Central memory CD8-positive, alpha-beta T cell (primary cell): ENCODE measurements around the gene GON4L.
"Not testable (repeated sequence)": the region's sequence is repeated elsewhere in the genome, so short reads cannot be mapped to it uniquely, and the experiment has no call there.

Source experiments
- ATAC-seq: fragments of 150-1000 bp; cut with Tn5 transposase; replicated peaks from 2 replicates; pipeline ENCODE4 v1.10.0; 2022; ENCODE audit warnings: mild to moderate bottlenecking, moderate FRiP score, moderate number of reproducible peaks; ENCODE audit not compliant: poor library complexity, severe bottlenecking; ENCODE audit errors: extremely low read depth
- DNase-seq, 2 donors: peaks; one replicate each; pipeline ENCODE4 v3.0.0; 2021; ENCODE audit warnings: low spot score in 2 of 2
- H3K27ac Mint-ChIP-seq: one replicate; pipeline ENCODE4 v1.8.0; 2022; ENCODE audit warnings: low read depth, mild to moderate bottlenecking, moderate library complexity, mixed read lengths
- H3K27me3 Mint-ChIP-seq: one replicate; pipeline ENCODE4 v1.8.0; 2022; ENCODE audit warnings: mixed read lengths
- H3K36me3 Mint-ChIP-seq: one replicate; pipeline ENCODE4 v1.8.0; 2022; ENCODE audit warnings: mild to moderate bottlenecking, moderate library complexity, mixed read lengths; ENCODE audit not compliant: insufficient read depth
- H3K4me1 Mint-ChIP-seq: one replicate; pipeline ENCODE4 v1.8.0; 2022; ENCODE audit warnings: mixed read lengths
- H3K4me3 Mint-ChIP-seq: one replicate; pipeline ENCODE4 v1.8.0; 2022; ENCODE audit warnings: mild to moderate bottlenecking, moderate library complexity, mixed read lengths
- H3K9me3 Mint-ChIP-seq: one replicate; pipeline ENCODE4 v1.8.0; 2022; ENCODE audit warnings: mixed read lengths

Gene GON4L

GRCh38 chr1:155856975-155857930 is at the start of gene GON4L:
Gene GON4L (minus strand): TSS chr1:155857214. CDS start chr1:155853780, 3,434 bp downstream.
- DNase-seq: peak; percentile 71 to 83
- Mint-ChIP-seq H3K27me3 (no peaks in the 10 kb centered on the region), H3K4me3 (peak within 1 kb of the TSS; percentile 95), H3K27ac (peak within 1 kb of the TSS; percentile 91), H3K36me3 (peaks cover 34% of the 10 kb centered on the region), H3K9me3 (no peaks in the 10 kb centered on the region), H3K4me1 (peaks cover 63% of the 10 kb centered on the region)
- peak; percentile 44 for ATAC-seq

DNA sequence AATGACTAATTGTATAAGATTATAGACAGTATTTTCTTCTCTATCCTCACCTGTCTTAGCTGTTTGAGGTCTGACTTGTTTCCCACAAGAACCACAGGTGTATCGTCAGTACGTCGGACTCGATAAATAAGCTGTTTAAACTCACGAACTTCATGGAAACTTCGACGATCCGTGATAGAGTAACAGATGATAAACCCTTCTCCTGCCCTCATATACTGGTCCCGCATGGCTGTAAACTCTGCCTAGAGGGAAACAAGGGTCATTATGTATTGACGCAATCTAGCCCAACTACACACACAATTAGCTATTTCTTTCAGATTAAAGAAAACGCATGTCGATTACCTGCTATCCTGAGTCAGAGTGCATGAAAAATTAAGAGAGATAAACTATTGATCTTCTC is 47.2 kb upstream of the GON4L start:
- H3K4me3 Mint-ChIP-seq: no peak overlapping the region
- peaks cover 80% of the 10 kb centered on the region for H3K36me3 Mint-ChIP-seq
- no peak overlapping the region for H3K27ac Mint-ChIP-seq
- DNase-seq (no peak), ATAC-seq (no peak)
- no peaks in the 10 kb centered on the region for H3K27me3 Mint-ChIP-seq
- H3K4me1 Mint-ChIP-seq: peaks cover 5% of the 10 kb centered on the region
- H3K9me3 Mint-ChIP-seq: no peaks in the 10 kb centered on the region

GRCh38 chr1:155900161-155900560 is 43.1 kb upstream of the GON4L start:
- Mint-ChIP-seq H3K27me3 (no peaks in the 10 kb centered on the region), H3K36me3 (peaks cover 64% of the 10 kb centered on the region), H3K9me3 (no peaks in the 10 kb centered on the region), H3K27ac (no peak overlapping the region), H3K4me1 (peaks cover 5% of the 10 kb centered on the region), H3K4me3 (no peak overlapping the region)
- no peak for DNase-seq
- ATAC-seq: no peak

DNA sequence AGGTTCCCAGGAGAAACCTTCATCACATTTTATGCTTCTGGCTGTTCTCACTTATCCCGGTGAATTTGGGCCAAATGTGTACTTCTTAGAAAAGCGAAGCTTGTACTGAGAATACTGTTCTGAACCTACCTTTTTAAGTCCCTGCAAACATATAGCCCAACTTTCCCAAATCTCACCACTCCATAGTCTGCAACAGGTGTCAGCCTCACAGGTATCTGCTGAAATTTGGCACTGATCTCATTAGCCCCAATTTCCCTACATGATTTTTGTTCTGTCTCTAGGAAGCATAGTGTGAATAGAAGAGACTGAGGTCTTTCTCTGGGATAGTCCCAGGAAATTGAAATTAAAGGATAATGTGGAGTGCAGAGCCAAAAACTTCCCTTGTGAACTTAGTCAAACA is 42.7 kb upstream of the GON4L start:
- H3K4me3 Mint-ChIP-seq: no peak overlapping the region
- H3K9me3 Mint-ChIP-seq: no peaks in the 10 kb centered on the region
- H3K27me3 Mint-ChIP-seq: no peaks in the 10 kb centered on the region
- peaks cover 60% of the 10 kb centered on the region for H3K36me3 Mint-ChIP-seq
- peaks cover 4% of the 10 kb centered on the region for H3K4me1 Mint-ChIP-seq
- H3K27ac Mint-ChIP-seq: no peak overlapping the region
- DNase-seq (no peak), ATAC-seq (no peak)

DNA sequence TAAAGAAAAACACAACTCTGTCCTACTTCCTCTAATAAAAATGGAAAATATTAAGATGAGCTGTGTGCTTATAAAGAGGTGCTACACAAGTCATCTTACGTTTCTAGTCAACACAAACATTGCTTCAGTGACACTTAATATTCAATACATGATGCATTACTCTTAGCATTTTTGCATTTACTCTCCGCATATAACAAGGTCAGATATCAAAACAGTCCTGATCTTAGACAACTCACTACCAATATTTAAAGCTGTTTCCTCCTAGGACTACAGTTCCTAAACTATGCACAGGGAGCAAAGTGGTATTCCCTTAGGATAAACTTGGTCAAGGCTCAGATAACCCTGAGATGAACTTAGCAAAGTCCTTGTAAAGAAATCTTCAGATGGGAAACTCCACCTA is 41.9 kb upstream of the GON4L start:
- Mint-ChIP-seq H3K9me3 (no peaks in the 10 kb centered on the region), H3K27me3 (no peaks in the 10 kb centered on the region), H3K4me3 (no peak overlapping the region), H3K27ac (no peak overlapping the region), H3K36me3 (peaks cover 52% of the 10 kb centered on the region), H3K4me1 (peaks cover under 1% of the 10 kb centered on the region)
- DNase-seq (no peak), ATAC-seq (no peak)

DNA sequence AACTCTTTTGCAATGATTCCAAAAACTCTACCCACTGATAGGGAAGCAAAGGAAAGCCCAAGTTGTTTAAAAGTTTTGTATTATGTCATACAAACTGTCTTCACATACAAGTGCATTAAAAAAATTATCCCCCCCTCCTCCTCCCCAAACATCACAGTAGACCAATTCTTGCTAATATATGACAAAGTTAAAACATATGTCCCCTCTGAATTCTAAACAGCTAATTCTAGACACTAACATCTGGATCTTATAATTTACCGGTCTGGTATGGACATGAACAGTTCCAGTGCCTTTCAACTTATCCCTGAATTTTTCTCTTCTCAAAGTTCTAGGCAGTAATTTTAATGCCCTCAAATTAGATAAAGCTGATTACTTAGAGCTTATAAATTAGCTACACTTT is 40.7 kb upstream of the GON4L start:
- Mint-ChIP-seq H3K4me3 (no peak overlapping the region), H3K27ac (no peak overlapping the region), H3K27me3 (no peaks in the 10 kb centered on the region), H3K36me3 (peaks cover 42% of the 10 kb centered on the region), H3K4me1 (peaks cover 11% of the 10 kb centered on the region), H3K9me3 (no peaks in the 10 kb centered on the region)
- DNase-seq (no peak), ATAC-seq (no peak)

GRCh38 chr1:155896476-155896875 is 39.5 kb upstream of the GON4L start:
- Mint-ChIP-seq H3K4me1 (peaks cover 11% of the 10 kb centered on the region), H3K36me3 (peaks cover 35% of the 10 kb centered on the region)
- not testable (repeated sequence) for DNase-seq, H3K9me3 Mint-ChIP-seq, H3K27ac Mint-ChIP-seq, ATAC-seq, H3K27me3 Mint-ChIP-seq, H3K4me3 Mint-ChIP-seq

DNA sequence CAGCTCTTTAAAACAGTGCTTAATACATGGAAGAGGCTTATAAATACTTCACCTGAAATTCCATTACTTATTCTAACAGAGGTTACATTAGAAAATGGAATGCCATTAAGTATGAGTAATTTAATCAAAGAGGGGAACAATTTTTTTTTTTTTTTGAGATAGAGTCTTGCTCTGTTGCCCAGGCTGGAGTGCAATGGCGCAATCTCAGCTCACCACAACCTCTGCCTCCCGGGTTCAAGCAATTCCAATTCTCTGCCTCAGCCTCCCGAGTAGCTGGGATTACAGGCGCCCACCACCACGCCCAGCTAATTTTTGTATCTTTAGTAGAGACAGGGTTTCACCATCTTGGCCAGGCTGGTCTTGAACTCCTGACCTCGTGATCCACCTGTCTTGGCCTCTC is 38.6 kb upstream of the GON4L start:
- H3K36me3 Mint-ChIP-seq: peaks cover 26% of the 10 kb centered on the region
- H3K9me3 Mint-ChIP-seq, H3K27ac Mint-ChIP-seq, H3K4me3 Mint-ChIP-seq, DNase-seq, ATAC-seq, H3K27me3 Mint-ChIP-seq: not testable (repeated sequence)
- H3K4me1 Mint-ChIP-seq: peaks cover 11% of the 10 kb centered on the region

- Mint-ChIP-seq H3K27ac (peak overlapping the region; percentile 33), H3K9me3 (no peaks in the 10 kb centered on the region), H3K4me3 (no peak overlapping the region), H3K36me3 (peaks cover 7% of the 10 kb centered on the region), H3K27me3 (no peaks in the 10 kb centered on the region), H3K4me1 (peaks cover 11% of the 10 kb centered on the region)
- ATAC-seq (peak; percentile 97), DNase-seq (no peak)
Measured at GRCh38 chr1:155893389-155894142, 36.6 kb upstream of the GON4L start.

DNA sequence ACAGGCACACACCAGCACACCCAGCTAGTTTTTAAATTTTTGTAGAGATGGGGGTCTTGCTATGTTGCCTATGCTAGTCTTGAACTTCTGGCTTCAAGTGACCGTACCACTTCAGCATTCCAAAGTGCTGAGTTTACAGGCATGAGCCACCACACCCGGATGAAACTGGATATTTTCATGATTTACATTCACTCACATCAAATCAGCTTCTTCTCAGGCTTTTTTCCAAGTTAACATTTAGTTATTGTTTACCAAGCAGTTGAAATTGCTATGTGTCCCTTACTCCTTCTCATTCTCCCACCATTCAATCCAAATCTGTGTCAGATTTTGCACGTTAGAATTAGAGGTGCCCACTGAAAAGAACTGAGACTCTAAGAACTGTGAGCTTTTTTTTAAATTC is 35.8 kb upstream of the GON4L start:
- no peak overlapping the region for H3K4me3 Mint-ChIP-seq

DNA sequence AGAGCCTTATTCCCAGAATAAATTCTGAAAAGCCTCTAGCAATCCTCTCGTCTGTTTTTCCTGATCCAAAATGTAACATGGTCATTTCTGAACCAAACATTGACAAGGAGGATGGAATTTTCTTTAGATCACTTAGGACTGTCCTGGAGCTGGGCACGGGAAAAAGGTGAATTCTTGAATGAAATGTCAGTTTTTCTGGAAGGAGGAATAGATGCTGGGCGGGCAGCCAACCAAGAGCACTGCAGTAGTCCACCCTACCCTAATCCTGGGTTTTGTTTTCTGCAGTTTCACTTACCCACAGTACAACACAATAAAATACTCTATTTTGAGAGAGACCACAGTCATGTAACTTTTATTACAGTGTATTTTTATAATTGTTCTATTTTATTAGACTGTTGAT is 33.2 kb upstream of the GON4L start:
- H3K27me3 Mint-ChIP-seq: no peaks in the 10 kb centered on the region
- no peak overlapping the region for H3K4me3 Mint-ChIP-seq
- peaks cover 13% of the 10 kb centered on the region for H3K36me3 Mint-ChIP-seq
- H3K9me3 Mint-ChIP-seq: no peaks in the 10 kb centered on the region
- peaks cover 11% of the 10 kb centered on the region for H3K4me1 Mint-ChIP-seq
- no peak for DNase-seq
- ATAC-seq: no peak
- H3K27ac Mint-ChIP-seq: no peak overlapping the region

More for the DNA sequence above, 35.8 kb upstream of the GON4L start:
- no peaks in the 10 kb centered on the region for H3K9me3 Mint-ChIP-seq
- H3K4me1 Mint-ChIP-seq: peaks cover 11% of the 10 kb centered on the region
- H3K36me3 Mint-ChIP-seq: peaks cover 6% of the 10 kb centered on the region
- peak overlapping the region; percentile 33 for H3K27ac Mint-ChIP-seq
- ATAC-seq (no peak), DNase-seq (no peak)
- no peaks in the 10 kb centered on the region for H3K27me3 Mint-ChIP-seq

DNA sequence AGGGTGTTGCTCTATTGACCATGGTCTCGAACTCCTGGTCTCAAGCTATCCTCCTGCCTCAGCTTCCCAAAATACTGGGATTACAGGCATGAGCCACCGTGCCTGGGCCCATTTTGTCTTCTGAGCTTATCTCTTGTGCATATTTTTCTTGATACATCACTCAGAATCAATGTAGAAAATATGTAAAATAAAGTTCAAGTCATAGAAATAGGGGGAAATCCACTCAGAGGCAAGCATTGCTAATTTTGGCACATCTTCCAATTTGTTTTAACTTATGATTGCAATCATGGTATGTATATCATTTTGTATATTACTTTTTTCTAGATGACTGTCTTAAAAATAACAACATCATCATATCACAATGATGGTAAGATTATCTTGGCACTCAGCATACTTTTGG is 32.6 kb upstream of the GON4L start:
- H3K27ac Mint-ChIP-seq: no peak overlapping the region
- ATAC-seq (no peak), DNase-seq (no peak)
- H3K36me3 Mint-ChIP-seq: peaks cover 16% of the 10 kb centered on the region
- peaks cover 11% of the 10 kb centered on the region for H3K4me1 Mint-ChIP-seq
- no peaks in the 10 kb centered on the region for H3K27me3 Mint-ChIP-seq
- H3K9me3 Mint-ChIP-seq: no peaks in the 10 kb centered on the region
- H3K4me3 Mint-ChIP-seq: no peak overlapping the region

- no peak overlapping the region for H3K4me3 Mint-ChIP-seq
Measured at GRCh38 chr1:155888481-155888880, 31.5 kb upstream of the GON4L start.

More at GRCh38 chr1:155888481-155888880, 31.5 kb upstream of the GON4L start:
- no peaks in the 10 kb centered on the region for H3K9me3 Mint-ChIP-seq
- ATAC-seq (no peak), DNase-seq (no peak)
- H3K27me3 Mint-ChIP-seq: no peaks in the 10 kb centered on the region
- H3K36me3 Mint-ChIP-seq: peaks cover 24% of the 10 kb centered on the region
- H3K27ac Mint-ChIP-seq: no peak overlapping the region
- H3K4me1 Mint-ChIP-seq: peaks cover 6% of the 10 kb centered on the region
